SK-N-SH treated with all-trans-retinoic acid at 6 μM for 48 hours (cell line): ENCODE measurements around the gene LY6G5B.

Source experiments
- ATAC-seq: fragments of 200-7000 bp; cut with Tn5 transposase; 3 replicates; pipeline ENCODE4 v1.9.1; 2020; ENCODE audit warnings: mild to moderate bottlenecking, moderate library complexity
- ARNTL ChIP-seq: fragments of 450-650 bp; formaldehyde crosslinking; IDR thresholded peaks from 2 replicates; pipeline ENCODE4 v1.5.0; 2020; ENCODE audit warnings: low read depth, mild to moderate bottlenecking, moderate library complexity, borderline replicate concordance
- BACH2 ChIP-seq: fragments of 250-450 bp; sonication (Bioruptor Pico); IDR thresholded peaks from 2 replicates; pipeline ENCODE4 v1.9.0; 2021; ENCODE audit warnings: mild to moderate bottlenecking, borderline replicate concordance
- CSDC2 ChIP-seq: fragments of 250-450 bp; sonication (Bioruptor Pico); IDR thresholded peaks from 2 replicates; pipeline ENCODE4 v1.5.0; 2020; ENCODE audit warnings: mild to moderate bottlenecking, moderate library complexity
- CSRNP3 ChIP-seq: fragments of 250-450 bp; sonication (Bioruptor Pico); IDR thresholded peaks from 2 replicates; pipeline ENCODE4 v1.5.1; 2021; ENCODE audit warnings: mild to moderate bottlenecking, moderate library complexity
- GLIS3 ChIP-seq: fragments of 250-450 bp; sonication (Bioruptor Pico); IDR thresholded peaks from 2 replicates; pipeline ENCODE4 v1.5.0; 2020; ENCODE audit warnings: mild to moderate bottlenecking, moderate library complexity
- OSR1 ChIP-seq: fragments of 250-450 bp; sonication (Bioruptor Pico); IDR thresholded peaks from 2 replicates; pipeline ENCODE4 v1.8.0; 2022; ENCODE audit warnings: moderate library complexity, mild to moderate bottlenecking, inconsistent platforms
- PATZ1 ChIP-seq: fragments of 250-450 bp; sonication (Bioruptor Pico); IDR thresholded peaks from 2 replicates; pipeline ENCODE4 v1.8.0; 2020; ENCODE audit warnings: mild to moderate bottlenecking, moderate library complexity, borderline replicate concordance
- POU6F1 ChIP-seq: fragments of 250-450 bp; sonication (Bioruptor Pico); IDR thresholded peaks from 2 replicates; pipeline ENCODE4 v1.8.0; 2021; ENCODE audit warnings: low read depth, mild to moderate bottlenecking, moderate library complexity, borderline replicate concordance
- PPARA ChIP-seq: fragments of 250-450 bp; sonication (Bioruptor Pico); IDR thresholded peaks from 2 replicates; pipeline ENCODE4 v1.5.0; 2020; ENCODE audit warnings: mild to moderate bottlenecking, borderline replicate concordance
- SNAI2 ChIP-seq: fragments of 250-450 bp; sonication (Bioruptor Pico); IDR thresholded peaks from 2 replicates; pipeline ENCODE4 v1.5.0; 2020; ENCODE audit warnings: mild to moderate bottlenecking, moderate library complexity
- TOX ChIP-seq: fragments of 250-450 bp; sonication (Bioruptor Pico); IDR thresholded peaks from 2 replicates; pipeline ENCODE4 v1.8.0; 2021; ENCODE audit warnings: mild to moderate bottlenecking, moderate library complexity, borderline replicate concordance
- TSHZ2 ChIP-seq: fragments of 250-450 bp; sonication (Bioruptor Pico); IDR thresholded peaks from 2 replicates; pipeline ENCODE4 v1.5.0; 2020; ENCODE audit warnings: mild to moderate bottlenecking, moderate library complexity
- ZC3H10 ChIP-seq: fragments of 250-450 bp; sonication (Bioruptor Pico); IDR thresholded peaks from 2 replicates; pipeline ENCODE4 v1.5.1; 2021; ENCODE audit warnings: mild to moderate bottlenecking, moderate library complexity
- ZFP3 ChIP-seq: fragments of 250-450 bp; sonication (Bioruptor Pico); IDR thresholded peaks from 2 replicates; pipeline ENCODE4 v1.5.0; 2020; ENCODE audit warnings: mild to moderate bottlenecking, moderate library complexity
- ZFP30 ChIP-seq: fragments of 450-650 bp; formaldehyde crosslinking; IDR thresholded peaks from 2 replicates; pipeline ENCODE4 v1.5.0; 2022; ENCODE audit warnings: mild to moderate bottlenecking, moderate library complexity
- ZNF565 ChIP-seq: fragments of 450-650 bp; formaldehyde crosslinking; conservative IDR thresholded peaks from 2 replicates; pipeline ENCODE4 v1.5.0; 2020; ENCODE audit warnings: low read depth, mild to moderate bottlenecking, moderate library complexity
- ZNF8 ChIP-seq: fragments of 450-650 bp; formaldehyde crosslinking; IDR thresholded peaks from 2 replicates; pipeline ENCODE4 v1.5.0; 2020; ENCODE audit warnings: mild to moderate bottlenecking, moderate library complexity

Gene LY6G5B

GRCh38 chr6:31664790-31665500 is 4.8 kb upstream of the LY6G5B start, which contains the start of gene GPANK1 (continued):
- TF ChIP-seq CSRNP3 (CRISPR knock-in tag) (no peak), CSDC2 (CRISPR knock-in tag) (no peak), SNAI2 (no peak), PPARA (CRISPR knock-in tag) (no peak), GLIS3 (CRISPR knock-in tag) (no peak), OSR1 (CRISPR knock-in tag) (no peak)

- TF ChIP-seq PATZ1 (CRISPR knock-in tag), result peak; percentile 83
- no peak for TF ChIP-seq CSDC2 (CRISPR knock-in tag)
- ATAC-seq, result peak; percentile 86
These were observed 4.1 kb upstream of the LY6G5B start, which contains the start of gene CSNK2B for GRCh38 chr6:31665501-31666336. CSNK2B (plus strand) TSS chr6:31666080; CDS start chr6:31666832, 752 bp downstream.

- ATAC-seq, result no peak
- TF ChIP-seq TOX, result no peak
- TF ChIP-seq ZC3H10 (CRISPR knock-in tag), result no peak
- TF ChIP-seq ZNF565 (CRISPR knock-in tag), result no peak
- TF ChIP-seq ARNTL (CRISPR knock-in tag), result no peak
- TF ChIP-seq, all 23 proteins: peak for 0
These were observed 3.3 kb upstream of the LY6G5B start for GRCh38 chr6:31666337-31666965.

GRCh38 chr6:31676322-31676903 is 6.6 kb downstream of the LY6G5B start:
- no peak for ATAC-seq
- TF ChIP-seq CSDC2 (CRISPR knock-in tag) (no peak), POU6F1 (no peak), ZFP30 (CRISPR knock-in tag) (no peak), PPARA (CRISPR knock-in tag) (no peak), SNAI2 (no peak), TOX (no peak), PATZ1 (CRISPR knock-in tag) (no peak), ZFP3 (CRISPR knock-in tag) (no peak), CSRNP3 (CRISPR knock-in tag) (no peak), TSHZ2 (no peak), ZNF8 (CRISPR knock-in tag) (no peak), BACH2 (CRISPR knock-in tag) (no peak), ARNTL (CRISPR knock-in tag) (no peak)
